ENCODE data around the gene CLIC4. TPM values are rescaled to one million over a fixed set of nuclear protein-coding genes. Genes with fewer than 3 reads are reported as not detected.
"Not testable (repeated sequence)": the region's sequence is repeated elsewhere in the genome, so short reads cannot be mapped to it uniquely, and the experiment has no call there.

The CLIC4 gene
- total RNA-seq, 1 donor from 2014 or later: 18.2 TPM

DNA sequence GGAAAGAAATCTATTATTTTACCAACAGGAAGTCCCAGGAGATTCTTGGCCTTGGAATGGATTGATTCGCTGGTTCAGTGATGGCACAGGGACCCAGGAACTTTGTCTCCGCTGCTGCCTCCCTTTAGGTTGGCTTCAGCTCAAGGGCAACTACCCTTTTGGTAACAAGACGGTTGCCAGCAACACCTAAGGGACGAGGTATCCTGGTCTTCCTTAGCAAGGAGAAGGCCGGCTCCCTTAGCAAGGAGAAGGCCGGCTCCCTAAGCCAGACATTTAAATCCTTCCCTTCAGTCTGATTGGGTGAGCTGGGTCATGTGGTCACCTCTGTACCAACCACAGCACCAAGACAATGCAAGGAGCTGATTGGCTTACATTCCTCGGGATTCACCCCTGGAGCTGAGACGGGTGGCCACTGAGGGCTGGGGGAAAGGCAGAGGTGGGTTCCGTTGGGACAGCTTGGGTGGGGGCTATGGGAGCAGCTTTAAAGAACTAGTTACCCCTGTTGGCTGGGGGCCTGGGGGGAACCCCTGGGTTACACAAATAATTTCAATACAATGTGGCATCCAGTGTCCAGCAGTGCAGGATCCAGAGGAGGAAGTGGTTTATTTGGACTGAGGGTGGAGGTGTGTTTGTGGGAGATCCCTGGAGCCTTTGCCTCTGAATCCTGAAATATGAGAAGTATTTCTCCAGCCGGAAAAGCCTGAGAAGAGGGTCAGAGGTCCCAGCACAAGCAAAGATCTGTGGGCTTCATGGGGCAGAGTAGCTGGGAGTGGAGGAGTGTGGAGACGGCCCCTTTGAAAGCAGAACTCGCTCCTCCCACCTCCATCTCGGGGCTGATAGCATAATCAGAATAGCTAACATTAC lies 20.7 kb upstream of the CLIC4 start:
- H3K36me3 Mint-ChIP-seq (ENCODE audit: low read depth): no peaks in the 10 kb centered on the region
- H3K4me1 Mint-ChIP-seq (ENCODE audit: low read depth): peaks cover 13% of the 10 kb centered on the region
- no peaks in the 10 kb centered on the region for H3K9me3 Mint-ChIP-seq
- no peak overlapping the region for H3K4me3 Mint-ChIP-seq (ENCODE audit: low read depth)
- H3K27me3 Mint-ChIP-seq (ENCODE audit: low read depth): no peaks in the 10 kb centered on the region
- no peak overlapping the region for H3K27ac Mint-ChIP-seq
- no peak for DNase-seq (ENCODE audit: low spot score)
- intact Hi-C loops (cut with micrococcal nuclease): no loop called here

- Mint-ChIP-seq H3K4me1 (ENCODE audit: low read depth) (peaks cover 13% of the 10 kb centered on the region), H3K4me3 (ENCODE audit: low read depth) (no peak overlapping the region), H3K27me3 (ENCODE audit: low read depth) (no peaks in the 10 kb centered on the region), H3K27ac (no peak overlapping the region), H3K36me3 (ENCODE audit: low read depth) (no peaks in the 10 kb centered on the region), H3K9me3 (no peaks in the 10 kb centered on the region)
- no peak for DNase-seq (ENCODE audit: low spot score)
- intact Hi-C loops (cut with micrococcal nuclease): no loop called here
These were observed 20.0 kb upstream of the CLIC4 start for GRCh38 chr1:24725209-24725651.

GRCh38 chr1:24726741-24727140 lies 18.5 kb upstream of the CLIC4 start:
- no peak for DNase-seq (ENCODE audit: low spot score)
- H3K4me3 Mint-ChIP-seq (ENCODE audit: low read depth): no peak overlapping the region
- no peak overlapping the region for H3K27ac Mint-ChIP-seq
- intact Hi-C loops (cut with micrococcal nuclease): no loop called here
- peaks cover 2% of the 10 kb centered on the region for H3K27me3 Mint-ChIP-seq (ENCODE audit: low read depth)
- H3K36me3 Mint-ChIP-seq (ENCODE audit: low read depth): no peaks in the 10 kb centered on the region
- no peaks in the 10 kb centered on the region for H3K9me3 Mint-ChIP-seq
- peaks cover 13% of the 10 kb centered on the region for H3K4me1 Mint-ChIP-seq (ENCODE audit: low read depth)

DNA sequence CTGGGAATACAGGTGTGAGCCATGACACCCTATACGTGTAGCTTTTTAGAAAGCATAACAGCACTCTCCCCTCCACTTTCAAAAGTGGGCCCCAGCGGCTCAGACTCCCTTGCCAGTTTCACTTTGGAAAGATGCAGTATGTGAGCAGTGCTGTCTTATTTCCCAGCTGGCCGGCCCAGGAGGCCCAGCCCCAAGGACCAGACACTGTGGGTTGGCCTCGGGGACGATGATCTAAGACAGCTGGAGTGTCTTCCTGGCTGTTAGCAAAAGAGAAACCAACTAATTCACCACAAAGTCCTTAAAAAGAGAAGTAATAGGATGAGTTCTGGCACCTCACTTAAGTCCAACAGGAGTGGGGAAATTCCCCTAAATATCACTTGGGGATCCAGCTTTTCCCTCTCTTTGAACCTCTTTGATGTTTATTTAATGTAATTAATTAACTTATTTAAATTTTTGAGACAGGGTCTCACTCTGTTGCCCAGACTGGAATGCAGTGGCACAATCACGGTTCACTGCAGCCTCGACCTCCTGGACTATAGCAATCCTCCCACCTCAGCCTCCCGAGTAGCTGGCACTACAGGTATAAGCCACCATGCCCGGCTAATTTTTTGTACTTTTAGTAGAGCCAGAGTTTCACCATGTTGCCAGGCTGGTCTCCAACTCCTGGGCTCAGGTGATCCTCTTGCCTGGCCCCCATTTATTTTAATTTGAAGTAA lies 17.6 kb upstream of the CLIC4 start:
- intact Hi-C loops (cut with micrococcal nuclease): no loop called here
- no peaks in the 10 kb centered on the region for H3K9me3 Mint-ChIP-seq
- peaks cover 2% of the 10 kb centered on the region for H3K27me3 Mint-ChIP-seq (ENCODE audit: low read depth)
- no peaks in the 10 kb centered on the region for H3K36me3 Mint-ChIP-seq (ENCODE audit: low read depth)
- DNase-seq (ENCODE audit: low spot score): no peak
- no peak overlapping the region for H3K27ac Mint-ChIP-seq
- peaks cover 9% of the 10 kb centered on the region for H3K4me1 Mint-ChIP-seq (ENCODE audit: low read depth)
- no peak overlapping the region for H3K4me3 Mint-ChIP-seq (ENCODE audit: low read depth)

DNA sequence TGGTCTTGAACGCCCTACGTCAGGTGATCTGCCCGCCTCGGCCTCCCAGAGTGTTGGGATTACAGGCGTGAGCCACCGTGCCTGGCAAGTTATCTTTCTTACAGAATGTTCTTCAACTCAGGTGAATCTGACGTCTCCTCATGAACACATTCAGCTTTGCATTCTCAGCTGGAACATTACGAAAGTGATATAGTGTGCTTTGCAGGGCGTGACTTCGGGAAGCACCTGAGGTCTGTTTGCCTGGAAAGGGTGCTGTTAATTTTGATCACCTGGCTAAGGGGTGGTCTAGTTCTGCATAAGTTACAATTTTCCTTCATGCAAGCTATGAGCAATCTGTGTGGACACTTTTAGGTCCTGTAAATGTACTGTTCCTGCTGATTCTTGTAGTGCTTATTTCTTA lies 16.3 kb upstream of the CLIC4 start:
- intact Hi-C loops (cut with micrococcal nuclease): no loop called here
- no peak for DNase-seq (ENCODE audit: low spot score)
- no peak overlapping the region for H3K27ac Mint-ChIP-seq
- no peaks in the 10 kb centered on the region for H3K9me3 Mint-ChIP-seq
- no peaks in the 10 kb centered on the region for H3K36me3 Mint-ChIP-seq (ENCODE audit: low read depth)
- peaks cover 7% of the 10 kb centered on the region for H3K4me1 Mint-ChIP-seq (ENCODE audit: low read depth)
- peaks cover 2% of the 10 kb centered on the region for H3K27me3 Mint-ChIP-seq (ENCODE audit: low read depth)
- no peak overlapping the region for H3K4me3 Mint-ChIP-seq (ENCODE audit: low read depth)

- peaks cover 11% of the 10 kb centered on the region for H3K4me1 Mint-ChIP-seq (ENCODE audit: low read depth)
- H3K4me3 Mint-ChIP-seq (ENCODE audit: low read depth): no peak overlapping the region
- no peaks in the 10 kb centered on the region for H3K36me3 Mint-ChIP-seq (ENCODE audit: low read depth)
- intact Hi-C loops (cut with micrococcal nuclease): no loop called here
- peaks cover 2% of the 10 kb centered on the region for H3K27me3 Mint-ChIP-seq (ENCODE audit: low read depth)
- no peaks in the 10 kb centered on the region for H3K9me3 Mint-ChIP-seq
- DNase-seq (ENCODE audit: low spot score): no peak
- no peak overlapping the region for H3K27ac Mint-ChIP-seq
These were observed 12.9 kb upstream of the CLIC4 start for GRCh38 chr1:24732186-24732885.

DNA sequence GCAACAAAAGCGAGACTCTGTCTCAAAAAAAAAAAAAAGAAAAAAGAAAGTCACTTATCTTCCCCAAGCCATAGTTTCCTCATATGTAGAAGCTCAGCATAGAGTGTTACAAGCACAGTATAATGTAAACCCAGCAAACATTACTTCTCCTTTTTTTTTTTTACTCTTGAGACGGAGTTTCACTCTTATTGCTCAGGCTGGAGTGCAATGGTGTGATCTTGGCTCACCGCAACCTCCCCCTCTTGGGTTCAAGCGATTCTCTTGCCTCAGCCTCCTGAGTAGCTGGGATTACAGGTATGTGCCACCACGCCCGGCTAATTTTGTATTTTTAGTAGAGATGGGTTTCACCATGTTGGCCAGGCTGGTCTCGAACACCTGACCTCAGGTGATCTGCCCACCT lies 11.9 kb upstream of the CLIC4 start:
- DNase-seq (ENCODE audit: low spot score); H3K4me1 Mint-ChIP-seq (ENCODE audit: low read depth); H3K4me3 Mint-ChIP-seq (ENCODE audit: low read depth); H3K9me3 Mint-ChIP-seq; H3K27ac Mint-ChIP-seq; intact Hi-C loops (cut with micrococcal nuclease); H3K36me3 Mint-ChIP-seq (ENCODE audit: low read depth); H3K27me3 Mint-ChIP-seq (ENCODE audit: low read depth): not testable (repeated sequence)

DNA sequence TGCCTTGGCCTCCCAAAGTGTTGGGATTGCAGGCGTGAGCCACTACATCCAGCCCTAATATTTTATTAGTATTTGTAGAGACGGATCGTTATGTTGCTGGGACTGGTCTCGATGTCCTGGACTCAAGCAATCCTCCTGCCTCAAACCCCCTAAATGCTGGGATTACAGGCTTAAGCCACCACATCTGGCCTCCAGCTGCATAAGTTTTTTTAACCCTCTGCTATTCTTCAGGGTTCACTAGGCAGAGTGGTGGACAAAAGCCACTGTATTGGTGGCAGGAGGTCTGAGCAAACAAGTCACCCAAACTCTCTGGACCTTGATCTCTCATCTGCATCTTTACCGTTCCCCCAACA lies 10.1 kb upstream of the CLIC4 start:
- intact Hi-C loops (cut with micrococcal nuclease): no loop called here
- Mint-ChIP-seq H3K27me3 (ENCODE audit: low read depth) (peaks cover 2% of the 10 kb centered on the region), H3K36me3 (ENCODE audit: low read depth) (no peaks in the 10 kb centered on the region), H3K9me3 (no peaks in the 10 kb centered on the region), H3K27ac (no peak overlapping the region), H3K4me3 (ENCODE audit: low read depth) (no peak overlapping the region), H3K4me1 (ENCODE audit: low read depth) (peaks cover 8% of the 10 kb centered on the region)
- DNase-seq (ENCODE audit: low spot score): no peak

DNA sequence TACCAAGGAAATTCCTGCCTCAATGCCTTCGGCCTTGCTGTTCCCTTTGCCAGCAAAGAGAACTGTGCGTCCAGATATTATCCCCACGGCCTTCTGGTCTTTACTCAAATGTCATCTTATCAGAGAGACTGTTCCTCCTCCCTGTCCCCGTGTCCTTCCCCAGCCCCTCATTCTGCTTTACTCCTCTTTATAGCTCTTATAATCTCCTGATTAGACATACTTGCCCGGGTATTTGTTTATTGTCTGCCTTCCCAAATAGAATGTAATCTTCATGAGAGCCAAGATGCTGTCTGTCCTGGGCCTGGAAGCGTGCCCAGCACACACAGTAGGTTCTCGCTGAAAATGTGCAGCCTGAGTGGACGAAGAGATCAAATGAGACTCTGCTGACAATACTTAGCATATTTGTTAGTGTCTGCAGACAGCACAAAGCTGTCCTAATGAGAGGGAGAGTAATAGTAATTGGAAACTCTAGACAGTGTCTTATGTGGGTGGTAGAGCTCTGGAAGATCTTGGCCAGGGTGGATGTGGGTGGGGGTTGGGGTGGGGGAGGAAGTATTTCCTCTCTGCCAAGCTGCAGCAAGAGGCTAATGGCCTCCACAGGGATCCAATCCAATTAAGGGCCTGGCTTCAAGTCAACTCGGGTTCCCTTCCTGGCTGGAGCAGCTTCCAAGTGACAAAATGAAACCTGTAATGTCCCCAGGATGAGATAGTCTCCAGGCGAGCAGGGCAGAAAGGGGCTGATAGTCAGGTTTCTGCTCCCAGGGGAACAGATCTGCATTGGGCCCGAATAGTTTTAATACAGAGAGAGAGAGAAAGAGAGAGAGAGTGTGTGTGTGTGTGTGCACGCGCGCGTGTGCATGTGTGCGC lies 9.5 kb upstream of the CLIC4 start:
- Mint-ChIP-seq H3K4me3 (ENCODE audit: low read depth) (no peak overlapping the region), H3K27ac (no peak overlapping the region), H3K4me1 (ENCODE audit: low read depth) (peaks cover 8% of the 10 kb centered on the region), H3K9me3 (no peaks in the 10 kb centered on the region), H3K27me3 (ENCODE audit: low read depth) (peaks cover 2% of the 10 kb centered on the region), H3K36me3 (ENCODE audit: low read depth) (no peaks in the 10 kb centered on the region)
- intact Hi-C loops (cut with micrococcal nuclease): no loop called here
- no peak for DNase-seq (ENCODE audit: low spot score)

- H3K4me1 Mint-ChIP-seq (ENCODE audit: low read depth): peaks cover 18% of the 10 kb centered on the region
- H3K36me3 Mint-ChIP-seq (ENCODE audit: low read depth): no peaks in the 10 kb centered on the region
- no peak for DNase-seq (ENCODE audit: low spot score)
- no peaks in the 10 kb centered on the region for H3K9me3 Mint-ChIP-seq
- intact Hi-C loops (cut with micrococcal nuclease): no loop called here
- H3K27me3 Mint-ChIP-seq (ENCODE audit: low read depth): no peaks in the 10 kb centered on the region
- H3K4me3 Mint-ChIP-seq (ENCODE audit: low read depth): no peak overlapping the region
- no peak overlapping the region for H3K27ac Mint-ChIP-seq
These were observed 7.7 kb upstream of the CLIC4 start for GRCh38 chr1:24737368-24738117.

DNA sequence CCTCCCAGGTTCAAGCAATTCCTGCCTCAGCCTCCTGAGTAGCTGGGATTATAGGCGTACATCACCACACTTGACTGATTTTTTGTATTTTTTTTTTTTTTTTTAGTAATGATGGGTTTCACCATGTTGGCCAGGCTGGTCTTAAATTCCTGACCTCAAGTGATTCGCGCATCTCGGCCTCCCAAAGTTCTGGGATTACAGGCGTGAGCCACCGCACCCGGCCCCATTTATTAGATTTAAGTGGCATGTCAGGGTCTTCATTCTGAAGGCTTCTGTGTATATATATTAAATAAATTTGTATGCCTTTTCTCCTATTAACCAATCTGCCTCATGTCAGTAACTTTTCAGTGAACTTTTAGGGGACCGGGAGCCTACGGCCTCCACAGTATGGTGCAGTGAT lies 6.0 kb upstream of the CLIC4 start:
- Mint-ChIP-seq H3K4me1 (ENCODE audit: low read depth) (peaks cover 34% of the 10 kb centered on the region), H3K9me3 (no peaks in the 10 kb centered on the region), H3K4me3 (ENCODE audit: low read depth) (no peak overlapping the region), H3K27ac (no peak overlapping the region), H3K36me3 (ENCODE audit: low read depth) (no peaks in the 10 kb centered on the region), H3K27me3 (ENCODE audit: low read depth) (no peaks in the 10 kb centered on the region)
- no peak for DNase-seq (ENCODE audit: low spot score)
- intact Hi-C loops (cut with micrococcal nuclease): no loop called here
